ENCODE results near the gene EFCAB11. TPM values are rescaled to one million over a fixed set of nuclear protein-coding genes. Genes with fewer than 3 reads are reported as not detected.

The EFCAB11 gene
- total RNA-seq, 1 donor from 2014 or later = 1.1 TPM

DNA sequence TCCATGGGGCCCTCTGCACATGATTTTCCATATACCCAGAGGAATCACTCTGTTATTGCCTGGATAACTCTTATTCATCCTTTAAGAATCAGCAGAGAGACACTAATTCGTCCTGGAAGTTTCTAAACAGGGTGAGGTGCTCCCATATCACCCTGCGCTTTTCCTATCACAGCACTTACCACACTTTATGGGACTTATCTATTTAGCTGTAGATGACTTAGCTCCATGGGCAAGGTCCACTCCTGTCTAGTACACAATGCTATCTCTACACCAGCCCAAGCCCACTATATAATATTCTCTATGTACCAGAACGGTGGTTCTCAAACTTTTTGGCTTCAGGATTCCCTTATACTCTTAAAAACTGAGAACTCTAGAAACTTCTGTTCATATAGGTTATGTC, 111.7 kb downstream of the EFCAB11 start:
- H3K27me3 ChIP-seq (ENCODE audit: control insufficient read depth, insufficient read depth, low read length) = no peaks in the 10 kb centered on the region
- DNase-seq (ENCODE audit: low read depth) (no peak), FAIRE-seq (no peak)
- no peaks in the 10 kb centered on the region for H3K36me3 ChIP-seq (ENCODE audit: control insufficient read depth, insufficient read depth, low read length)
- TF ChIP-seq, protein P1, sequence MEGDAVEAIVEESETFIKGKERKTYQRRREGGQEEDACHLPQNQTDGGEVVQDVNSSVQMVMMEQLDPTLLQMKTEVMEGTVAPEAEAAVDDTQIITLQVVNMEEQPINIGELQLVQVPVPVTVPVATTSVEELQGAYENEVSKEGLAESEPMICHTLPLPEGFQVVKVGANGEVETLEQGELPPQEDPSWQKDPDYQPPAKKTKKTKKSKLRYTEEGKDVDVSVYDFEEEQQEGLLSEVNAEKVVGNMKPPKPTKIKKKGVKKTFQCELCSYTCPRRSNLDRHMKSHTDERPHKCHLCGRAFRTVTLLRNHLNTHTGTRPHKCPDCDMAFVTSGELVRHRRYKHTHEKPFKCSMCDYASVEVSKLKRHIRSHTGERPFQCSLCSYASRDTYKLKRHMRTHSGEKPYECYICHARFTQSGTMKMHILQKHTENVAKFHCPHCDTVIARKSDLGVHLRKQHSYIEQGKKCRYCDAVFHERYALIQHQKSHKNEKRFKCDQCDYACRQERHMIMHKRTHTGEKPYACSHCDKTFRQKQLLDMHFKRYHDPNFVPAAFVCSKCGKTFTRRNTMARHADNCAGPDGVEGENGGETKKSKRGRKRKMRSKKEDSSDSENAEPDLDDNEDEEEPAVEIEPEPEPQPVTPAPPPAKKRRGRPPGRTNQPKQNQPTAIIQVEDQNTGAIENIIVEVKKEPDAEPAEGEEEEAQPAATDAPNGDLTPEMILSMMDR (IDR thresholded peaks at IDR 0.05; ENCODE audit: insufficient read depth, low read length, severe bottlenecking) = no peak
- H3K4me3 ChIP-seq (ENCODE audit: low read depth, low read length) = no peak overlapping the region

GRCh38 chr14:89841851-89842250, 112.7 kb downstream of the EFCAB11 start:
- no peak for DNase-seq (ENCODE audit: low read depth)
- no peaks in the 10 kb centered on the region for H3K27me3 ChIP-seq (ENCODE audit: control insufficient read depth, insufficient read depth, low read length)
- FAIRE-seq = no peak
- H3K4me3 ChIP-seq (ENCODE audit: low read depth, low read length) = no peak overlapping the region
- no peaks in the 10 kb centered on the region for H3K36me3 ChIP-seq (ENCODE audit: control insufficient read depth, insufficient read depth, low read length)
- TF ChIP-seq, protein P1 (IDR thresholded peaks at IDR 0.05; ENCODE audit: insufficient read depth, low read length, severe bottlenecking) = peak; percentile 16

DNA sequence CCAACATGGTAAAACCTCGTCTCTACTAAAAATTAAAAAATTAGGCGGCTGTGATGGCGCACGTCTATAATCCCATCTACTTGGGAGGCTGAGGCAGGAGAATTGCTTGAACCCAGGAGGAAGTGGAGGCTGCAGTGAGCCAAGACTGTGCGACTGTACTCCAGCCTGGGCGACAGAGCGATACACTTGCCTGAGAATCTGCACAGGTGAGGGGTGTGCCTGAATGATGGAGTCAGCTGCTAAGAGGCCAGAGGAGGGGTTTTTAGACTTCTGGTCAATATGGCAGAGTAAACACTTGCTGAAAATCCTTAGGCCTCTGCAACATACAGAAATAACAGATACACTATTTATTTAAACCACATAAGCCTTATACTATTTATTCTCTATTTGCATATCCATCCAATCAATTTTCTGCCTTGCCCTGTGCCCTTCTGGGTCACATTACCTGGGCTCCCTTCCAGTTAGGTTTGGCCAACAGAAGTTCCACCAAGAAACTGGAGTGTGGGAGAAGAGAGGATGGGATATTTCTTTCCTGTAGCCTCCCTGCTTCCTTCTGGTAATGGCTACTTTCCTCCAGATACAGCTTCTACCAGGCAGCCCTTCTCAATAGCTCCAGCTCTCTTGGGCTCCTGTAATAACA, 117.6 kb downstream of the EFCAB11 start:
- Histone ChIP-seq H3K36me3 (ENCODE audit: control insufficient read depth, insufficient read depth, low read length) (no peaks in the 10 kb centered on the region), H3K27me3 (ENCODE audit: control insufficient read depth, insufficient read depth, low read length) (no peaks in the 10 kb centered on the region), H3K4me3 (ENCODE audit: low read depth, low read length) (no peak overlapping the region)
- TF ChIP-seq, protein P1 (IDR thresholded peaks at IDR 0.05; ENCODE audit: insufficient read depth, low read length, severe bottlenecking) = no peak
- FAIRE-seq (no peak), DNase-seq (ENCODE audit: low read depth) (no peak)

DNA sequence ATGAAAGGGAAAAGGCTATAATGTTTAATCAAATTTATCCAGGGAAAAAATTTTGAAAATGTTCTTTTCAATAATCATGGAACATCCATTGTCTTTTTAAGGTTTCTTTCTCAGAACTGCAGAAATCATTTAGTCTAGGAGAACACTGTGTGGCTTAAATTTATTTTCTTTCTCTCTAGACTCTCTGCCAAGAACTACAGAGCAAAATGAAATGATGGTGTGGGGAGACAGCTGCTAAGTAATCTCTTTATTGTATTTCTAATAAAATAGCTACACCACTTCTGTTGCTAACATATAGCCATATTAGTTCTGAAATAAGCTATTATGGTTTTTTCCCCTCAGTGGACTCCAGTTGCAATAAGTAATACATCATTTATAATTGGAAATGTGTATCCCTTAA, 120.9 kb downstream of the EFCAB11 start:
- FAIRE-seq (no peak), DNase-seq (ENCODE audit: low read depth) (no peak)
- no peaks in the 10 kb centered on the region for H3K27me3 ChIP-seq (ENCODE audit: control insufficient read depth, insufficient read depth, low read length)
- H3K36me3 ChIP-seq (ENCODE audit: control insufficient read depth, insufficient read depth, low read length) = no peaks in the 10 kb centered on the region
- no peak overlapping the region for H3K4me3 ChIP-seq (ENCODE audit: low read depth, low read length)
- TF ChIP-seq, protein P1 (IDR thresholded peaks at IDR 0.05; ENCODE audit: insufficient read depth, low read length, severe bottlenecking) = no peak

DNA sequence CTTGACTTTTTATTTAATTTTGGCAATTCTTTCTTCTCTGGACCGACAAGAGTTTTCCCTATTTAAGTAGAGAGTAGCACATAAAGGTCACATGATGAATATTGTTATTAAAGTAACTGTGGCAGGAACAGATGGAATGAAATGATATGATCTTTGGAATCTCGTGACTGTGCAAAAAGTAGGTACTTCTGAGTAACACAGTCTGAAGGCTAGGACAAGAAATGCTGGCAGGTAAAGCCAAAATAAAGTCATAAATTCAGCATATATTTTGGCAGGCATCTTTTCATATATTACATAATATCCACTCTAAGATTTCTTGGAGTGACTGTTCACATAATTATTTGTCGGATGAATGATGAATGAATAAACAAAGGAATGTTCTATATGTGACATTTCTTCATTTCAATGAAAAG, 121.4 kb downstream of the EFCAB11 start:
- no peaks in the 10 kb centered on the region for H3K27me3 ChIP-seq (ENCODE audit: control insufficient read depth, insufficient read depth, low read length)
- DNase-seq (ENCODE audit: low read depth) (no peak), FAIRE-seq (no peak)
- TF ChIP-seq, protein P1 (IDR thresholded peaks at IDR 0.05; ENCODE audit: insufficient read depth, low read length, severe bottlenecking) = no peak
- no peaks in the 10 kb centered on the region for H3K36me3 ChIP-seq (ENCODE audit: control insufficient read depth, insufficient read depth, low read length)
- no peak overlapping the region for H3K4me3 ChIP-seq (ENCODE audit: low read depth, low read length)

Data from bronchial epithelial cell (primary cell).